Liver (tissue), 9 donors: ENCODE data around the gene MCEMP1. TPM values are rescaled to one million over a fixed set of nuclear protein-coding genes. Genes with fewer than 3 reads are reported as not detected.

Source experiments
- DNase-seq: peaks from one replicate; pipeline ENCODE4 v3.0.0-alpha.2; 2017; ENCODE audit warnings: low spot score
- H3K27ac ChIP-seq, 2 donors: one replicate each; pipeline ENCODE4 v1.7.0; 2013; ENCODE audit warnings: inconsistent platforms in 2 of 2, low read length in 2 of 2, control low read depth in 1 of 2, low read depth in 1 of 2, mild to moderate bottlenecking in 1 of 2
- H3K27me3 ChIP-seq, 4 donors: one replicate each; pipeline versions ENCODE4 v1.6.1 to v1.7.0; 2013; ENCODE audit warnings: low read length in 3 of 4, inconsistent platforms in 1 of 4, mild to moderate bottlenecking in 1 of 4, moderate library complexity in 1 of 4; ENCODE audit not compliant: control insufficient read depth in 4 of 4, insufficient read depth in 4 of 4
- H3K36me3 ChIP-seq, 4 donors: one replicate each; pipeline versions ENCODE4 v1.6.1 to v1.7.0; 2013; ENCODE audit warnings: low read length in 3 of 4, mild to moderate bottlenecking in 3 of 4, low read depth in 1 of 4, moderate library complexity in 1 of 4; ENCODE audit not compliant: control insufficient read depth in 4 of 4, insufficient read depth in 3 of 4
- H3K4me1 ChIP-seq, 4 donors: one replicate each; pipeline versions ENCODE4 v1.6.1 to v1.7.0; 2013; ENCODE audit warnings: low read length in 3 of 4, mild to moderate bottlenecking in 3 of 4, moderate library complexity in 1 of 4; ENCODE audit not compliant: control insufficient read depth in 4 of 4, insufficient read depth in 4 of 4
- H3K4me3 ChIP-seq, 3 donors: one replicate each; pipeline versions ENCODE4 v1.6.1 to v1.7.0; 2013; ENCODE audit warnings: low read length in 3 of 3, control low read depth in 1 of 3, low read depth in 1 of 3, mild to moderate bottlenecking in 1 of 3
- H3K9ac ChIP-seq, 2 donors: one replicate each; pipeline ENCODE4 v1.7.0; 2013; ENCODE audit warnings: low read length in 2 of 2, mild to moderate bottlenecking in 2 of 2, moderate library complexity in 2 of 2, control low read depth in 1 of 2, low read depth in 1 of 2
- H3K9me3 ChIP-seq, 4 donors: one replicate each; pipeline versions ENCODE4 v1.6.1 to v1.7.0; 2013; ENCODE audit warnings: low read length in 3 of 4; ENCODE audit not compliant: control insufficient read depth in 4 of 4
- EGR1 ChIP-seq, 2 donors: IDR thresholded peaks; 2 replicates each; pipeline ENCODE4 v1.6.1; 2016 to 2018; ENCODE audit warnings: antibody characterized with exemption in 2 of 2, low read depth in 2 of 2
- FOXA1 ChIP-seq: IDR thresholded peaks from 2 replicates; pipeline ENCODE4 v1.6.1; 2016; ENCODE audit warnings: antibody characterized with exemption
- GABPA ChIP-seq, 2 donors: IDR thresholded peaks in 1 of 2; conservative IDR thresholded peaks in 1 of 2; 2 replicates each; pipeline ENCODE4 v1.6.1; 2016; ENCODE audit warnings: antibody characterized with exemption in 2 of 2, mild to moderate bottlenecking in 1 of 2, moderate library complexity in 1 of 2
- RAD21 ChIP-seq, 2 donors: IDR thresholded peaks; 2 replicates each; pipeline ENCODE4 v1.6.1; 2016; ENCODE audit warnings: antibody characterized with exemption in 2 of 2, mild to moderate bottlenecking in 2 of 2
- RXRA ChIP-seq, 2 donors: IDR thresholded peaks; 2 replicates each; pipeline ENCODE4 v1.6.1; 2017 to 2018; ENCODE audit warnings: antibody characterized with exemption in 2 of 2, mild to moderate bottlenecking in 1 of 2
- SP1 ChIP-seq: IDR thresholded peaks from 2 replicates; pipeline ENCODE4 v1.6.1; 2018; ENCODE audit warnings: antibody characterized with exemption, mild to moderate bottlenecking
- WGBS: extraction: QIAGEN DNeasy Blood & Tissue Kit; methylation state at CpG from one replicate; pipeline ENCODE4 v1.1.7; 2013; 5-methylcytosine and 5-hydroxymethylcytosine counted together
- polyA plus RNA-seq, 2 donors: library from polyadenylated mRNA; stranded (reverse) in 1 of 2; unstranded in 1 of 2; fragments of 200-250 nt in 1 of 2; fragments of >200 nt in 1 of 2; fragmentation: Nextera tagmentation in 1 of 2; extraction: Ambion mirVana in 1 of 2; gene quantifications; one replicate each; pipeline versions ENCODE4 v1.2.1 to v1.2.3, GENCODE V29; 2013 to 2015
- total RNA-seq, 2 donors: library from RNA; depleted of rRNA; stranded (reverse); fragments of >200 nt; gene quantifications; one replicate each; pipeline ENCODE4 v1.2.3, GENCODE V29; 2014
- TF ChIP-seq, protein P1 (sequence below): fragments of 150-350 bp; IDR thresholded peaks from 2 replicates; pipeline ENCODE4 v1.5.1; 2017; ENCODE audit warnings: improper control_type of control experiment, low read depth, low read length; ENCODE audit not compliant: missing input control
- TF ChIP-seq, protein P2 (sequence below): IDR thresholded peaks from 2 replicates; pipeline ENCODE4 v1.6.1; 2016; ENCODE audit warnings: antibody characterized with exemption
- TF ChIP-seq, protein P3 (sequence below): IDR thresholded peaks from 2 replicates; pipeline ENCODE4 v1.6.1; 2016; ENCODE audit warnings: antibody characterized with exemption
- TF ChIP-seq, protein P4 (sequence below): IDR thresholded peaks from 2 replicates; pipeline ENCODE4 v1.6.1; 2016; ENCODE audit warnings: antibody characterized with exemption, mild to moderate bottlenecking
- donor health status: healthy.
- donor health status: healthy.
- donor health status: healthy.
- donor health status: healthy.
- donor health status: healthy.

MCEMP1 gene
- total and polyA plus RNA-seq, 4 donors, result 0.29 to 0.92 (median 0.48) TPM

DNA sequence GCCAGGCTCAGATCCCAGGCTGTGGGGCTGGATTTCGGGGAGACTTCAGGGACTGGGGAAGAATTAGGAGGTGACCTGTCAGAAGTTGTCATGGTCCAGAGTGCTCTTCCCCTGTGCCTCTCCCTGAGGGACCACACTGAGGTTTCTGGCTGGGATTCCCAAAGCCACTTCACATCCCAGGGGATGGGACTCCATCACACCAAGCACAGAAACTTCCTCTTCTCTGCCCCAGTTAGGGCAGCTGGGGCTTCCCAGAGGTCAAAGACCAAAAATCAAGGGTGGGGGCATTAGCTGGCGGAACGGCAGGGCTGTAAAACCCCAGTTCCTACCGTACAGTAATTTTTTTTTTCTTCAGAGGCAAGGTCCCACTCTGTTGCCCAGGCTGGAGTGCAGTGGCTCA, 17.6 kb downstream of the MCEMP1 start:
- Histone ChIP-seq H3K27me3 (peaks cover 0 to 4% (median 0%) of the 10 kb centered on the region in 4 donors), H3K9ac (no peak overlapping the region), H3K9me3 (no peaks in the 10 kb centered on the region), H3K4me1 (no peaks in the 10 kb centered on the region), H3K27ac (no peak overlapping the region), H3K36me3 (no peaks in the 10 kb centered on the region), H3K4me3 (no peak overlapping the region)
- no peak for DNase-seq
- 39% methylated on average over 4 of the region's 4 CpGs for WGBS
- no peak for TF ChIP-seq GABPA (IDR thresholded peaks at IDR 0.05 in 1 of 2, conservative IDR thresholded peaks at IDR 0.05 in 1 of 2)
- no peak for TF ChIP-seq FOXA1
- TF ChIP-seq, protein P1, sequence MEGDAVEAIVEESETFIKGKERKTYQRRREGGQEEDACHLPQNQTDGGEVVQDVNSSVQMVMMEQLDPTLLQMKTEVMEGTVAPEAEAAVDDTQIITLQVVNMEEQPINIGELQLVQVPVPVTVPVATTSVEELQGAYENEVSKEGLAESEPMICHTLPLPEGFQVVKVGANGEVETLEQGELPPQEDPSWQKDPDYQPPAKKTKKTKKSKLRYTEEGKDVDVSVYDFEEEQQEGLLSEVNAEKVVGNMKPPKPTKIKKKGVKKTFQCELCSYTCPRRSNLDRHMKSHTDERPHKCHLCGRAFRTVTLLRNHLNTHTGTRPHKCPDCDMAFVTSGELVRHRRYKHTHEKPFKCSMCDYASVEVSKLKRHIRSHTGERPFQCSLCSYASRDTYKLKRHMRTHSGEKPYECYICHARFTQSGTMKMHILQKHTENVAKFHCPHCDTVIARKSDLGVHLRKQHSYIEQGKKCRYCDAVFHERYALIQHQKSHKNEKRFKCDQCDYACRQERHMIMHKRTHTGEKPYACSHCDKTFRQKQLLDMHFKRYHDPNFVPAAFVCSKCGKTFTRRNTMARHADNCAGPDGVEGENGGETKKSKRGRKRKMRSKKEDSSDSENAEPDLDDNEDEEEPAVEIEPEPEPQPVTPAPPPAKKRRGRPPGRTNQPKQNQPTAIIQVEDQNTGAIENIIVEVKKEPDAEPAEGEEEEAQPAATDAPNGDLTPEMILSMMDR, result no peak
- no peak for TF ChIP-seq EGR1 (IDR thresholded peaks at IDR 0.05; ENCODE audit: low read depth in 2 of 2)
- no peak for TF ChIP-seq SP1
- no peak for TF ChIP-seq RXRA (IDR thresholded peaks at IDR 0.05)
- TF ChIP-seq RAD21 (IDR thresholded peaks at IDR 0.05), result no peak
- TF ChIP-seq, protein P2, sequence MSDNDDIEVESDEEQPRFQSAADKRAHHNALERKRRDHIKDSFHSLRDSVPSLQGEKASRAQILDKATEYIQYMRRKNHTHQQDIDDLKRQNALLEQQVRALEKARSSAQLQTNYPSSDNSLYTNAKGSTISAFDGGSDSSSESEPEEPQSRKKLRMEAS, result no peak
- TF ChIP-seq, protein P3, sequence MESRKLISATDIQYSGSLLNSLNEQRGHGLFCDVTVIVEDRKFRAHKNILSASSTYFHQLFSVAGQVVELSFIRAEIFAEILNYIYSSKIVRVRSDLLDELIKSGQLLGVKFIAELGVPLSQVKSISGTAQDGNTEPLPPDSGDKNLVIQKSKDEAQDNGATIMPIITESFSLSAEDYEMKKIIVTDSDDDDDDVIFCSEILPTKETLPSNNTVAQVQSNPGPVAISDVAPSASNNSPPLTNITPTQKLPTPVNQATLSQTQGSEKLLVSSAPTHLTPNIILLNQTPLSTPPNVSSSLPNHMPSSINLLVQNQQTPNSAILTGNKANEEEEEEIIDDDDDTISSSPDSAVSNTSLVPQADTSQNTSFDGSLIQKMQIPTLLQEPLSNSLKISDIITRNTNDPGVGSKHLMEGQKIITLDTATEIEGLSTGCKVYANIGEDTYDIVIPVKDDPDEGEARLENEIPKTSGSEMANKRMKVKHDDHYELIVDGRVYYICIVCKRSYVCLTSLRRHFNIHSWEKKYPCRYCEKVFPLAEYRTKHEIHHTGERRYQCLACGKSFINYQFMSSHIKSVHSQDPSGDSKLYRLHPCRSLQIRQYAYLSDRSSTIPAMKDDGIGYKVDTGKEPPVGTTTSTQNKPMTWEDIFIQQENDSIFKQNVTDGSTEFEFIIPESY, result no peak

DNA sequence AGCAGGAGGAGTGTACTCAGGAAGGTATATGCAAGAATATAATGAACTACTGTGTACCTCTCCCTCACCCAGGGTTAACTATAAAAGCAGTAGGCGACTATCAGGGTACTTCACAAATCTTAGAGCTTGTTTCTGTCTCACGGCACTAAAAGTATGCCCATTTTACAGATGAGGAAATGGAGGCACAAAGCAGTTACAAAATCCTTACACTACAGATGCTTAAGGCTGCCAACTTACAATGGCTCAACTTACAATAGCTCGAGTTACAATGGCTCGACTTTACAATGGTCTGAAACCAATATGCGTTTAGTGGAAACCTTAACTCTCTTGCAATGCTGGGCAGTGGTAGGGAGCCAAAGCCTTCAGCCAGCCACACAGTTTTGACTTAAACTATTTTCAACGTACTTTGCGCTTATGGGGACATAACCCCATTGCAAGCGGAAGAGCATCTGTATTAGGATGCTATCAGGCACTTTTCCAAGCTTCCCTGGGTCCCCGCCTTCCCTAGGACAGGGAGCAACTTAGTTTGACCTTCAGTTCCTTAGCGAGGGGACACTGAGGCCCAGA, 20.9 kb downstream of the MCEMP1 start:
- 80% methylated on average over 10 of the region's 10 CpGs for WGBS
- H3K4me3 ChIP-seq, result no peak overlapping the region
- H3K9me3 ChIP-seq, result no peaks in the 10 kb centered on the region
- no peak overlapping the region for H3K9ac ChIP-seq
- no peaks in the 10 kb centered on the region for H3K36me3 ChIP-seq
- no peak for DNase-seq
- H3K27ac ChIP-seq, result no peak overlapping the region
- peaks cover 0 to 4% (median 0%) of the 10 kb centered on the region in 4 donors for H3K27me3 ChIP-seq
- no peaks in the 10 kb centered on the region for H3K4me1 ChIP-seq
- TF ChIP-seq FOXA1, result no peak
- TF ChIP-seq, protein P4, sequence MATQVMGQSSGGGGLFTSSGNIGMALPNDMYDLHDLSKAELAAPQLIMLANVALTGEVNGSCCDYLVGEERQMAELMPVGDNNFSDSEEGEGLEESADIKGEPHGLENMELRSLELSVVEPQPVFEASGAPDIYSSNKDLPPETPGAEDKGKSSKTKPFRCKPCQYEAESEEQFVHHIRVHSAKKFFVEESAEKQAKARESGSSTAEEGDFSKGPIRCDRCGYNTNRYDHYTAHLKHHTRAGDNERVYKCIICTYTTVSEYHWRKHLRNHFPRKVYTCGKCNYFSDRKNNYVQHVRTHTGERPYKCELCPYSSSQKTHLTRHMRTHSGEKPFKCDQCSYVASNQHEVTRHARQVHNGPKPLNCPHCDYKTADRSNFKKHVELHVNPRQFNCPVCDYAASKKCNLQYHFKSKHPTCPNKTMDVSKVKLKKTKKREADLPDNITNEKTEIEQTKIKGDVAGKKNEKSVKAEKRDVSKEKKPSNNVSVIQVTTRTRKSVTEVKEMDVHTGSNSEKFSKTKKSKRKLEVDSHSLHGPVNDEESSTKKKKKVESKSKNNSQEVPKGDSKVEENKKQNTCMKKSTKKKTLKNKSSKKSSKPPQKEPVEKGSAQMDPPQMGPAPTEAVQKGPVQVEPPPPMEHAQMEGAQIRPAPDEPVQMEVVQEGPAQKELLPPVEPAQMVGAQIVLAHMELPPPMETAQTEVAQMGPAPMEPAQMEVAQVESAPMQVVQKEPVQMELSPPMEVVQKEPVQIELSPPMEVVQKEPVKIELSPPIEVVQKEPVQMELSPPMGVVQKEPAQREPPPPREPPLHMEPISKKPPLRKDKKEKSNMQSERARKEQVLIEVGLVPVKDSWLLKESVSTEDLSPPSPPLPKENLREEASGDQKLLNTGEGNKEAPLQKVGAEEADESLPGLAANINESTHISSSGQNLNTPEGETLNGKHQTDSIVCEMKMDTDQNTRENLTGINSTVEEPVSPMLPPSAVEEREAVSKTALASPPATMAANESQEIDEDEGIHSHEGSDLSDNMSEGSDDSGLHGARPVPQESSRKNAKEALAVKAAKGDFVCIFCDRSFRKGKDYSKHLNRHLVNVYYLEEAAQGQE, result no peak
